ENCODE results near the gene TRIM54. TPM values are rescaled to one million over a fixed set of nuclear protein-coding genes. Genes with fewer than 3 reads are reported as not detected.

The TRIM54 gene
- total RNA-seq, 4 donors from 2014 or later, result 0.21 to 2.7 (median 1.3) TPM

DNA sequence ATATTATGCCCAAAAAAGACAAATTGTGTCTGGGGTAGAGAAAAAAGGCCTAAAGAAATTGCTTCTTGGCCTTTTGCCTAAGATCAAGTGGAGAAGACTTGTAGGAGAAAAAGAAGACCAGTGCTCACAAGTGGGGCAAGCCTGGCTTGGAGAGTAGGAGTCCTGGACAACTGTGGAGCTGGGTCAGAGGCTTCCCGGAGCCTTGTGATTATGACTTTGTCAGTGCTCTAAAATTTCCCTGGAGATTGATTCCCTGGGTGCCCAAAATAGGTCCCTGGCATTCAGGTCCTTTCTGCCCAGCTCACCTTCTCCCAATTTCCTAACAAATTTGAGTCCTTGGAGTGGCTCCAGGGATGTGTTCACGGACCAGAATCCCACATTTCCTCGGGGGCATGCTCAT is 787 bp upstream of the TRIM54 start:
- H3K36me3 ChIP-seq, result no peaks in the 10 kb centered on the region
- peaks cover 0 to 21% of the 10 kb centered on the region in 2 donors for H3K27me3 ChIP-seq
- H3K9me3 ChIP-seq, result no peaks in the 10 kb centered on the region
- H3K27ac ChIP-seq, result no peak overlapping the region
- 54 to 68% methylated on average over 3 of the region's 3 CpGs for WGBS, 2 donors
- TF ChIP-seq POLR2A (IDR thresholded peaks at IDR 0.05) (no peak), EP300 (IDR thresholded peaks at IDR 0.05) (no peak), CTCF (IDR thresholded peaks at IDR 0.05) (no peak)
- H3K4me3 ChIP-seq, result no peak overlapping the region
- peaks cover 0 to 18% (median 5%) of the 10 kb centered on the region in 4 donors for H3K4me1 ChIP-seq
- no peak for DNase-seq (ENCODE audit: low spot score in 2 of 2)

- H3K27ac ChIP-seq, result no peak overlapping the region
- no peak overlapping the region for H3K4me3 ChIP-seq
- H3K4me1 ChIP-seq, result peaks cover 0 to 18% (median 5%) of the 10 kb centered on the region in 4 donors
- H3K36me3 ChIP-seq, result no peaks in the 10 kb centered on the region
- 54 to 57% methylated on average over 5 of the region's 5 CpGs for WGBS, 2 donors
- TF ChIP-seq EP300 (IDR thresholded peaks at IDR 0.05) (no peak), POLR2A (IDR thresholded peaks at IDR 0.05) (no peak), CTCF (IDR thresholded peaks at IDR 0.05) (no peak)
- no peak for DNase-seq (ENCODE audit: low spot score in 2 of 2)
- H3K27me3 ChIP-seq, result peaks cover 0 to 11% of the 10 kb centered on the region in 2 donors
- H3K9me3 ChIP-seq, result no peaks in the 10 kb centered on the region
These were observed 663 bp downstream of the TRIM54 start for GRCh38 chr2:27282892-27283291.

GRCh38 chr2:27284996-27285395 is 2.8 kb downstream of the TRIM54 start:
- H3K27me3 ChIP-seq, result peaks cover 0 to 12% of the 10 kb centered on the region in 2 donors
- H3K4me3 ChIP-seq, result no peak overlapping the region
- peaks cover 0 to 14% (median 5%) of the 10 kb centered on the region in 4 donors for H3K4me1 ChIP-seq
- no peak for DNase-seq (ENCODE audit: low spot score in 2 of 2)
- no peak overlapping the region for H3K27ac ChIP-seq
- no peaks in the 10 kb centered on the region for H3K9me3 ChIP-seq
- TF ChIP-seq POLR2A (IDR thresholded peaks at IDR 0.05) (no peak), CTCF (IDR thresholded peaks at IDR 0.05) (no peak), EP300 (IDR thresholded peaks at IDR 0.05) (no peak)
- H3K36me3 ChIP-seq, result no peaks in the 10 kb centered on the region
- 97 to 100% methylated on average over 1 of the region's 1 CpG for WGBS, 2 donors

DNA sequence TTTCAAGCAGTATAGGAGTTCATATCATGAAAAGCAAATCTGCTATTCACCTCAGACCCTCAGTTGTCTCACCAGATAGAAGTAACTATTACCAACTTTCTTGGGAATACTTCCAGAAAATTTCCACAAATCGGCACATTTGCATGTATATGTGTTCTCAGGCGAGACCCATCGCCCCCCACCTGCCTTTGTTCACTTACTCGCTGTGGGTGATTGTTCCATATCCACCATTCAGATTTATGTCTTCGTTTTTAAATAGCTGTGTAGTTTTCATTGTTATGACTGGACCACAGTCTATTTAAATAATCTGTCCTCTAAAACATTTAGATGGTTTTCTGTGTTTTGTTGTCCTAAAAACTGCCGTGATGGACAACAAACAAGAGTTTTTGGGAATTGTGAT is 3.3 kb downstream of the TRIM54 start:
- Histone ChIP-seq H3K4me1 (peaks cover 0 to 9% (median 5%) of the 10 kb centered on the region in 4 donors), H3K36me3 (no peaks in the 10 kb centered on the region), H3K4me3 (no peak overlapping the region), H3K27me3 (peaks cover 0 to 15% of the 10 kb centered on the region in 2 donors), H3K9me3 (no peaks in the 10 kb centered on the region), H3K27ac (no peak overlapping the region)
- TF ChIP-seq CTCF (IDR thresholded peaks at IDR 0.05), result no peak
- no peak for TF ChIP-seq EP300 (IDR thresholded peaks at IDR 0.05)
- no peak for TF ChIP-seq POLR2A (IDR thresholded peaks at IDR 0.05)
- no peak for DNase-seq (ENCODE audit: low spot score in 2 of 2)
- WGBS, 2 donors, result 74 to 76% methylated on average over 6 of the region's 6 CpGs

GRCh38 chr2:27288610-27289009 is 6.4 kb downstream of the TRIM54 start:
- Histone ChIP-seq H3K4me3 (no peak overlapping the region), H3K4me1 (peaks cover 0 to 6% (median 0%) of the 10 kb centered on the region in 4 donors), H3K9me3 (no peaks in the 10 kb centered on the region), H3K27ac (no peak overlapping the region), H3K27me3 (peaks cover 0 to 26% of the 10 kb centered on the region in 2 donors), H3K36me3 (no peaks in the 10 kb centered on the region)
- whole genome bisulfite sequencing, 2 donors, result 48 to 59% methylated on average over 3 of the region's 3 CpGs
- TF ChIP-seq EP300 (IDR thresholded peaks at IDR 0.05) (no peak), CTCF (IDR thresholded peaks at IDR 0.05) (no peak), POLR2A (IDR thresholded peaks at IDR 0.05) (no peak)
- DNase-seq (ENCODE audit: low spot score in 2 of 2), result no peak

All from tibial nerve (tissue), 4 donors.